ENCODE results near the gene STOML1.

- no peak for TF ChIP-seq CTCF (conservative IDR thresholded peaks at IDR 0.05; ENCODE audit: low read depth in 2 of 2)
- TF ChIP-seq CREB1 (CRISPR knock-in tag; IDR thresholded peaks at IDR 0.05; ENCODE audit: low read depth) = no peak
- no peak for TF ChIP-seq POLR2AphosphoS5 (IDR thresholded peaks at IDR 0.05; ENCODE audit: low read depth)
- no peak for TF ChIP-seq EZH2phosphoT487 (IDR thresholded peaks at IDR 0.05; ENCODE audit: unreplicated experiment)
- TF ChIP-seq EZH2 (IDR thresholded peaks at IDR 0.05; ENCODE audit: low read depth, unreplicated experiment) = no peak
- no peak for TF ChIP-seq STAT1 (IDR thresholded peaks at IDR 0.05; ENCODE audit: unreplicated experiment)
Measured at GRCh38 chr15:73996939-73997338, 4.8 kb upstream of the STOML1 start.
